Choroid plexus epithelial cell (primary cell): Measurements from ENCODE around the gene EEF2K.
"Not testable (repeated sequence)": the region's sequence is repeated elsewhere in the genome, so short reads cannot be mapped to it uniquely, and the experiment has no call there.

Experiments
- DNase-seq: peaks from one replicate; pipeline ENCODE4 v3.0.0-alpha.2; 2010; ENCODE audit warnings: low read depth
- H3K4me3 ChIP-seq: 2 replicates; pipeline ENCODE4 v1.5.1; 2011; ENCODE audit warnings: low read depth, mild to moderate bottlenecking, control low read depth, low read length, moderate library complexity
- CTCF ChIP-seq: conservative IDR thresholded peaks from 2 replicates; pipeline ENCODE4 v1.5.1; 2011; ENCODE audit warnings: low read depth, mild to moderate bottlenecking, control low read depth, inconsistent platforms, low read length, moderate library complexity

EEF2K gene

DNA sequence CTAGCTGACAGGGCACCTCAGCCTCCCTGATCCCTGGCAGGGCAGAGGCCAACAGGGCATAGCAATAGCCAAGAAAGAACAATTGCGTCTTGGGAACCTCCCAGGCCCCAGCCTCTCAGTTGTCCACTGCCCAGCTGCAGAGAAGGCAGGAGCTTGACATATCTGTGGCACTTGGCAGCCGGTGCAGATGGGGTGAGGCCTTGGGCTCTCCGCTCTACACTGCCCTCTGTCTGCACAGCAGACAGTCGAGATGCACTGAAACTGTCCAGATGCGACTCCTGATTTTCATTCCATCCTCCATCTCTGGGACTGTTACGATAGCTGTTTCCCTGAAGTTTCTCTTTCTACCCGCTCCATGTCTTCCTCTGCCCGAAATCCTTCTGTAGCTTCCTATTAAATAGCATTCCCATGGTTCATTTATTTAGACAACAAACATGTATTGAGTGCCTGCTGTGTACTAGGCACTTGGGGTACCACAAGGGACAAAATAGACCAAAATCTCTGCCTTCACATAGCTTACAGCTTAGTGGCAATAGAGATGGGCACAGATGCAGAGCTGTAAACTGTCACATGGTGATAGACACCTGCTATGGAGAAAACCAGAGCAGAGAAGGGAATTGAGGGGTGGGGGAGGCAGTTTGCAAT lies 94.5 kb downstream of the EEF2K start:
- no peak overlapping the region for H3K4me3 ChIP-seq
- peak; percentile 74 for DNase-seq

DNA sequence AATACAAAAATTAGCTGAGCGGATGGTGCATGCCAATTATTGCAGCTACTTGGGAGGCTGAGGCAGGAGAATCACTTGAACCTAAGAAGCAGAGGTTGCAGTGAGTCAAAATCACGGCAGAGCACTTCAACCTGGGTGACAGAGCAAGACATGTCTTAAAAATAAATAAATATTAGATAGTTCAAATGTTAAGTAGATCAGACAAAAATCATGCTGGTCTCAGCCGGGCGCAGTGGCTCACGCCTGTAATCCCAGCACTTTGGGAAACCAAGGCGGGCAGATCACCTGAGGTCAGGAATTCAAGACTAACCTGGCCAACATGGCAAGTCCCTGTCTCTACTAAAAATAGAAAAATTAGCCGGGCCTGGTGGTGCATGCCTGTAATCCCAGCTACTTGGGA lies 95.3 kb downstream of the EEF2K start:
- H3K4me3 ChIP-seq, DNase-seq: not testable (repeated sequence)

More for the DNA sequence above, 94.5 kb downstream of the EEF2K start:
- TF ChIP-seq CTCF: peak; percentile 81

GRCh38 chr16:22302776-22303363 lies 96.8 kb downstream of the EEF2K start:
- H3K4me3 ChIP-seq: no peak overlapping the region
- TF ChIP-seq CTCF: no peak
- no peak for DNase-seq

DNA sequence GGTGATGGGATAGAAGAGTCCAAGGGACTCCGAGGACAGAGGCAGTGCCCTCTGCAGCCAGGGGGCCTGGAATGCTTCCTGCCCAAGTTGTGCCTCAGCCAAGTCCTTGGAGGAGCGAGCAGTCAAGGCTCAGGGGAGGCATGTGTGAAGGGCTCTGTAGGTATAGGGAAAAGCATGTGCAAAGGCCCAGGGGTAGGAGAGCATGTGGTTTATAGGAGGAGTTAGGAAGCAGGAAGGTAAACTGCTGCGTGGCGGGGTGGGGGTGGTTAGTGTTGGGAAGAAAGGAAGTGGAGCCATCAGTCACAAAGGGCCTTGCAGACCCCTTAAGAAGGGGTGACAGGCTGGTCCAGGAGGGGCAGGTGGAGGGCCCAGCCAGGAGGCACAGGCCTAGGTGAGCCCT lies 98.3 kb downstream of the EEF2K start:
- no peak for DNase-seq
- no peak for TF ChIP-seq CTCF
- H3K4me3 ChIP-seq: no peak overlapping the region

GRCh38 chr16:22306788-22307187 lies 100.7 kb downstream of the EEF2K start:
- no peak for DNase-seq
- no peak for TF ChIP-seq CTCF
- no peak overlapping the region for H3K4me3 ChIP-seq

DNA sequence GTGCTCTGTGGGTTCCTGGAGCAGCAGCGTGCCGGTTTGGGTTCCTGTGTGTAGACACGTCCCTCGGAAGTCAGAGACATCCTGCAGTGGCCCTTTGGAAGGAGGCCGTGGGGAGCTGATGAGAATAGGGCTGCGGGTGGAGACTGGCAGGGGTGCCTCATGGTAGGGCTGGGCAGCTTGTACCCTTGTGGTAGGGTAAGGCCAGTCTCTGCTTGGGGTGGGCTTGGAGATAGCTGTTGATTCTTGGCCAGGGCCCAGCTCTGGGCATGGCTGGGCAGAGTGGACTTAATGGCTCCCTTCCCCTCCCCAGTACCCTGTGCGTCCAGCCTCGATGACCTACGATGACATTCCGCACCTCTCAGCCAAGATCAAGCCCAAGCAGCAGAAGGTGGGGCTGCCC lies 101.8 kb downstream of the EEF2K start:
- no peak for TF ChIP-seq CTCF
- H3K4me3 ChIP-seq: no peak overlapping the region
- no peak for DNase-seq

GRCh38 chr16:22308824-22309520 lies 102.9 kb downstream of the EEF2K start:
- no peak for TF ChIP-seq CTCF
- DNase-seq: no peak
- H3K4me3 ChIP-seq: no peak overlapping the region
